HepG2 (cell line): ENCODE results near the gene ITGB7. TPM values are rescaled to one million over a fixed set of nuclear protein-coding genes. Genes with fewer than 3 reads are reported as not detected.
A peak's percentile ranks its signal among the peaks of the same experiment; 100 is the strongest.

Experiments
- ATF7 ChIP-seq, 2 experiments: fragments of 450-650 bp in 1 of 2; sonication (generic) in 1 of 2; formaldehyde crosslinking in 1 of 2; IDR thresholded peaks; 2 replicates each; pipeline versions ENCODE4 v1.4.0 to v1.6.1; 2016 to 2020; ENCODE audit warnings: antibody characterized with exemption in 1 of 2, mild to moderate bottlenecking in 1 of 2, missing genetic modification reagents in 1 of 2
- GZF1 ChIP-seq: sonication (generic); formaldehyde crosslinking; IDR thresholded peaks from 2 replicates; pipeline ENCODE4 v1.5.1; 2020; ENCODE audit warnings: mild to moderate bottlenecking, missing genetic modification reagents
- HDAC2 ChIP-seq: sonication (generic); formaldehyde crosslinking; IDR thresholded peaks from 2 replicates; pipeline ENCODE4 v1.4.0; 2020; ENCODE audit warnings: missing genetic modification reagents
- LCORL ChIP-seq, 2 experiments: fragments of 450-650 bp in 1 of 2; sonication (generic) in 1 of 2; formaldehyde crosslinking in 1 of 2; IDR thresholded peaks; 2 replicates each; pipeline versions ENCODE4 v1.5.0 to v1.6.1; 2017 to 2020; ENCODE audit warnings: antibody characterized with exemption in 1 of 2, missing genetic modification reagents in 1 of 2
- MED1 ChIP-seq: sonication (generic); formaldehyde crosslinking; IDR thresholded peaks from 2 replicates; pipeline ENCODE4 v1.4.0; 2020; ENCODE audit warnings: missing genetic modification reagents
- MEIS1 ChIP-seq: sonication (generic); formaldehyde crosslinking; IDR thresholded peaks from 2 replicates; pipeline ENCODE4 v1.9.0; 2021; ENCODE audit warnings: mild to moderate bottlenecking, missing genetic modification reagents, moderate library complexity, borderline replicate concordance
- ONECUT2 ChIP-seq: sonication (generic); formaldehyde crosslinking; IDR thresholded peaks from 2 replicates; pipeline ENCODE4 v1.4.0; 2020; ENCODE audit warnings: missing genetic modification reagents
- REST ChIP-seq, 2 experiments: IDR thresholded peaks; 2 replicates each; pipeline ENCODE4 v1.6.1; 2011 to 2012; ENCODE audit warnings: low read length in 2 of 2, borderline replicate concordance in 1 of 2, low read depth in 1 of 2, mild to moderate bottlenecking in 1 of 2, moderate library complexity in 1 of 2
- RFXAP ChIP-seq: sonication (generic); formaldehyde crosslinking; IDR thresholded peaks from 2 replicates; pipeline ENCODE4 v1.4.0; 2020; ENCODE audit warnings: missing genetic modification reagents, borderline replicate concordance
- TCF7 ChIP-seq: sonication (generic); IDR thresholded peaks from 2 replicates; pipeline ENCODE4 v1.6.1; 2016; ENCODE audit warnings: antibody characterized with exemption, low read depth
- ZFAT ChIP-seq: sonication (generic); formaldehyde crosslinking; conservative IDR thresholded peaks from 2 replicates; pipeline ENCODE4 v1.8.1; 2023; ENCODE audit warnings: missing genetic modification reagents, inconsistent platforms
- ZFX ChIP-seq: sonication (generic); formaldehyde crosslinking; IDR thresholded peaks from 2 replicates; pipeline ENCODE4 v1.4.0; 2020; ENCODE audit warnings: mild to moderate bottlenecking, low read depth, missing genetic modification reagents, moderate library complexity
- ZNF10 ChIP-seq: sonication (generic); formaldehyde crosslinking; IDR thresholded peaks from 2 replicates; pipeline ENCODE4 v1.4.0; 2020; ENCODE audit warnings: mild to moderate bottlenecking, low read depth, missing genetic modification reagents, borderline replicate concordance
- ZNF136 ChIP-seq: sonication (generic); formaldehyde crosslinking; IDR thresholded peaks from 2 replicates; pipeline ENCODE4 v1.8.1; 2022; ENCODE audit warnings: low read depth, mild to moderate bottlenecking, moderate library complexity, missing genetic modification reagents
- ZNF576 ChIP-seq: sonication (generic); formaldehyde crosslinking; IDR thresholded peaks from 2 replicates; pipeline ENCODE4 v1.4.0; 2020; ENCODE audit warnings: mild to moderate bottlenecking, missing genetic modification reagents
- ZNF800 ChIP-seq: sonication (generic); formaldehyde crosslinking; IDR thresholded peaks from 2 replicates; pipeline ENCODE4 v1.4.0; 2020; ENCODE audit warnings: missing genetic modification reagents
- polyA plus RNA-seq, 8 experiments: library from polyadenylated mRNA; depleted of rRNA in 3 of 8; stranded (reverse) in 7 of 8; unstranded in 1 of 8; fragments of >200 nt; fragmentation: Illumina TruSeq in 4 of 8; extraction: Trizol in 4 of 8; gene quantifications; 2 replicates each; pipeline versions ENCODE4 v1.2.1 to v1.2.3, GENCODE V29; 2011 to 2016; ENCODE audit warnings: low read depth in 4 of 8, missing spikeins in 1 of 8, mixed read lengths in 1 of 8; ENCODE audit not compliant: insufficient read depth in 1 of 8
- total RNA-seq, 5 experiments: library from RNA; depleted of rRNA; stranded (reverse); fragments of >200 nt; fragmentation: Illumina TruSeq; extraction: Trizol; gene quantifications; 2 replicates each; pipeline ENCODE4 v1.2.3, GENCODE V29; 2016; ENCODE audit warnings: low read depth in 1 of 5
- TF ChIP-seq, protein P1 (sequence below): sonication (generic); formaldehyde crosslinking; IDR thresholded peaks from 2 replicates; pipeline ENCODE4 v1.4.0; 2020; ENCODE audit warnings: missing genetic modification reagents, borderline replicate concordance

Gene ITGB7
- total and polyA plus RNA-seq, 2 of the 13 experiments (the other 11 are each of a cell fraction or from before 2014, with no cell fraction given): 0.16 to 0.18 TPM

DNA sequence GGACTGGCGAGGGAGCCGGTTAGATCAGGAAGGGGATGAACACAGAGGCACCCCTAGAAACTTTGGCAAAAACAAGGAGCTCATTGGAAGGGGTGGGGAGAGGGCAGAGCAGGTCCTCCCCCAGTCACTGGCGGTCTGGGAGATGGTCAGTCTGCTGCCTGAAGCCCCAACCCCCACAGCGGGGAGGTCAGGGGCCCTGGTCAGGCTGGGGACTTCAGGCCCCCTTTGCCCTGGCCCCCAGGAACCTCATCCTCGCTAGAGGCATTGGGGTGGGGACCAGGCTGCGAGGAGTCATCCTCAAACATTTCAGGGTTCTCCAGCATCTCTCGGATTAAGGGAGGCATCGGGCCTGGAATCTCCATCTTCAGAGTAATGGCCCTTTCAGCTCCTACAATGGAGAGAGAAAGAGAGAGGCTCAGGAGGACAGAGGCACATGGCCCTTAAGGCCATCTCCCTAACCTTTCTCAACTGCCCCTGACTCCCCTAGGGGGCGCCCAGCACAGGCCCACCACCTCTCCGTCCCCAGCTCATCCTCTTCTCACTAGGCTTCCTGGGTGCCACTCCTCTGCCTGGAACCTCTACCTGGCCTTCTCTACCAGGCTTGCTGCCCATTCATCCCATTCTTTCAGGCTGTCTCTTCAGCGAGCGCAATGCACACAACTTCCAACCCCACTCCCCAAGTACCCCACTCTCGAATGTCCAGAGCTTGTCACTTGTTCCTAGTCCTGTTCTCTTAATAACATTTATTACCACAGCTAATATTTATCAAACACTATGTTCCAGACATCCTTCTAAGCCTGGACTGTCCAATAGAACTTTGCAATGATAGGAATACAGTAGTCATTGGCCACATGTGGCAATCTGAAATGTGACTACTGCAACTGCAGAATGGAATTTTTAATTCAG lies 4.7 kb upstream of the ITGB7 start (continued):
- TF ChIP-seq, protein P1, sequence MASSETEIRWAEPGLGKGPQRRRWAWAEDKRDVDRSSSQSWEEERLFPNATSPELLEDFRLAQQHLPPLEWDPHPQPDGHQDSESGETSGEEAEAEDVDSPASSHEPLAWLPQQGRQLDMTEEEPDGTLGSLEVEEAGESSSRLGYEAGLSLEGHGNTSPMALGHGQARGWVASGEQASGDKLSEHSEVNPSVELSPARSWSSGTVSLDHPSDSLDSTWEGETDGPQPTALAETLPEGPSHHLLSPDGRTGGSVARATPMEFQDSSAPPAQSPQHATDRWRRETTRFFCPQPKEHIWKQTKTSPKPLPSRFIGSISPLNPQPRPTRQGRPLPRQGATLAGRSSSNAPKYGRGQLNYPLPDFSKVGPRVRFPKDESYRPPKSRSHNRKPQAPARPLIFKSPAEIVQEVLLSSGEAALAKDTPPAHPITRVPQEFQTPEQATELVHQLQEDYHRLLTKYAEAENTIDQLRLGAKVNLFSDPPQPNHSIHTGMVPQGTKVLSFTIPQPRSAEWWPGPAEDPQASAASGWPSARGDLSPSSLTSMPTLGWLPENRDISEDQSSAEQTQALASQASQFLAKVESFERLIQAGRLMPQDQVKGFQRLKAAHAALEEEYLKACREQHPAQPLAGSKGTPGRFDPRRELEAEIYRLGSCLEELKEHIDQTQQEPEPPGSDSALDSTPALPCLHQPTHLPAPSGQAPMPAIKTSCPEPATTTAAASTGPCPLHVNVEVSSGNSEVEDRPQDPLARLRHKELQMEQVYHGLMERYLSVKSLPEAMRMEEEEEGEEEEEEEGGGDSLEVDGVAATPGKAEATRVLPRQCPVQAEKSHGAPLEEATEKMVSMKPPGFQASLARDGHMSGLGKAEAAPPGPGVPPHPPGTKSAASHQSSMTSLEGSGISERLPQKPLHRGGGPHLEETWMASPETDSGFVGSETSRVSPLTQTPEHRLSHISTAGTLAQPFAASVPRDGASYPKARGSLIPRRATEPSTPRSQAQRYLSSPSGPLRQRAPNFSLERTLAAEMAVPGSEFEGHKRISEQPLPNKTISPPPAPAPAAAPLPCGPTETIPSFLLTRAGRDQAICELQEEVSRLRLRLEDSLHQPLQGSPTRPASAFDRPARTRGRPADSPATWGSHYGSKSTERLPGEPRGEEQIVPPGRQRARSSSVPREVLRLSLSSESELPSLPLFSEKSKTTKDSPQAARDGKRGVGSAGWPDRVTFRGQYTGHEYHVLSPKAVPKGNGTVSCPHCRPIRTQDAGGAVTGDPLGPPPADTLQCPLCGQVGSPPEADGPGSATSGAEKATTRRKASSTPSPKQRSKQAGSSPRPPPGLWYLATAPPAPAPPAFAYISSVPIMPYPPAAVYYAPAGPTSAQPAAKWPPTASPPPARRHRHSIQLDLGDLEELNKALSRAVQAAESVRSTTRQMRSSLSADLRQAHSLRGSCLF (CRISPR knock-in tag): no peak
- no peak for TF ChIP-seq ZNF576 (CRISPR knock-in tag)
- peak; percentile 16; the same call in 1 of the 2 replicates for TF ChIP-seq ZFX (CRISPR knock-in tag)
- no peak for TF ChIP-seq HDAC2 (CRISPR knock-in tag)
- no peak for TF ChIP-seq ZNF10 (CRISPR knock-in tag)
- TF ChIP-seq TCF7: no peak
- TF ChIP-seq ZNF136 (CRISPR knock-in tag): no peak
- TF ChIP-seq RFXAP (CRISPR knock-in tag): no peak
- TF ChIP-seq ONECUT2 (CRISPR knock-in tag): no peak
- no peak for TF ChIP-seq MED1
- TF ChIP-seq MEIS1 (CRISPR knock-in tag): no peak
- TF ChIP-seq LCORL (IDR thresholded peaks at IDR 0.05): no peak
- 0 out of 2 replicates have a peak, but pooled peaks have one; percentile 2 for TF ChIP-seq LCORL (CRISPR knock-in tag; IDR thresholded peaks at IDR 0.05)
- no peak for TF ChIP-seq ZFAT (CRISPR knock-in tag)
- no peak for TF ChIP-seq ZNF800 (CRISPR knock-in tag)
- TF ChIP-seq GZF1: no peak
- no peak for TF ChIP-seq ATF7 (IDR thresholded peaks at IDR 0.05)
- TF ChIP-seq ATF7 (CRISPR knock-in tag; IDR thresholded peaks at IDR 0.05): no peak
- no peak for TF ChIP-seq REST (IDR thresholded peaks at IDR 0.05; ENCODE audit: borderline replicate concordance in 1 of 2, low read depth in 1 of 2, low read length in 2 of 2)
